ENCODE results near the gene TXK. TPM values are rescaled to one million over a fixed set of nuclear protein-coding genes. Genes with fewer than 3 reads are reported as not detected.
A peak's percentile ranks its signal among the peaks of the same experiment; 100 is the strongest.

Gene TXK
- total RNA-seq, 4 donors from 2014 or later = 1.6 to 6.8 (median 3.3) TPM

- no peaks in the 10 kb centered on the region for H3K36me3 ChIP-seq
- no peak for DNase-seq (ENCODE audit: low spot score in 2 of 2)
- H3K4me3 ChIP-seq = no peak overlapping the region
- no peaks in the 10 kb centered on the region for H3K4me1 ChIP-seq
- H3K9me3 ChIP-seq = no peaks in the 10 kb centered on the region
- no peak overlapping the region for H3K27ac ChIP-seq
- TF ChIP-seq POLR2A (IDR thresholded peaks at IDR 0.05) (no peak), CTCF (IDR thresholded peaks at IDR 0.05) (no peak), POLR2AphosphoS5 (IDR thresholded peaks at IDR 0.05) (no peak), EP300 (IDR thresholded peaks at IDR 0.05) (no peak)
- 57% methylated on average over 3 of the region's 3 CpGs for WGBS
- no peaks in the 10 kb centered on the region for H3K27me3 ChIP-seq
Measured at GRCh38 chr4:48116582-48116981, 17.5 kb downstream of the TXK start.

GRCh38 chr4:48114412-48114811 lies 19.6 kb downstream of the TXK start:
- no peak overlapping the region for H3K27ac ChIP-seq
- H3K4me3 ChIP-seq = no peak overlapping the region
- no peak for DNase-seq (ENCODE audit: low spot score in 2 of 2)
- 79% methylated on average over 6 of the region's 6 CpGs for WGBS
- no peaks in the 10 kb centered on the region for H3K9me3 ChIP-seq
- H3K36me3 ChIP-seq = no peaks in the 10 kb centered on the region
- H3K4me1 ChIP-seq = no peaks in the 10 kb centered on the region
- TF ChIP-seq POLR2AphosphoS5 (IDR thresholded peaks at IDR 0.05) = no peak
- no peaks in the 10 kb centered on the region for H3K27me3 ChIP-seq

- H3K27me3 ChIP-seq = no peaks in the 10 kb centered on the region
- no peaks in the 10 kb centered on the region for H3K36me3 ChIP-seq
- no peaks in the 10 kb centered on the region for H3K4me1 ChIP-seq
- H3K9me3 ChIP-seq = no peaks in the 10 kb centered on the region
- DNase-seq (ENCODE audit: low spot score in 2 of 2) = no peak
- no peak overlapping the region for H3K4me3 ChIP-seq
- no peak overlapping the region for H3K27ac ChIP-seq
- no peak for TF ChIP-seq POLR2A (IDR thresholded peaks at IDR 0.05)
- no peak for TF ChIP-seq CTCF (IDR thresholded peaks at IDR 0.05)
- no peak for TF ChIP-seq POLR2AphosphoS5 (IDR thresholded peaks at IDR 0.05)
- TF ChIP-seq EP300 (IDR thresholded peaks at IDR 0.05) = no peak
- WGBS = 76% methylated on average over 8 of the region's 8 CpGs
Measured at GRCh38 chr4:48112017-48112667, 21.9 kb downstream of the TXK start.

- Histone ChIP-seq H3K36me3 (no peaks in the 10 kb centered on the region), H3K4me1 (no peaks in the 10 kb centered on the region), H3K27me3 (no peaks in the 10 kb centered on the region), H3K4me3 (no peak overlapping the region), H3K27ac (no peak overlapping the region), H3K9me3 (no peaks in the 10 kb centered on the region)
- 78% methylated on average over 1 of the region's 1 CpG for WGBS
- TF ChIP-seq POLR2A (IDR thresholded peaks at IDR 0.05) (no peak), POLR2AphosphoS5 (IDR thresholded peaks at IDR 0.05) (no peak), CTCF (IDR thresholded peaks at IDR 0.05) (no peak), EP300 (IDR thresholded peaks at IDR 0.05) (no peak)
- no peak for DNase-seq (ENCODE audit: low spot score in 2 of 2)
Measured at GRCh38 chr4:48110452-48110978, 23.5 kb downstream of the TXK start.

- Histone ChIP-seq H3K36me3 (no peaks in the 10 kb centered on the region), H3K27ac (no peak overlapping the region), H3K27me3 (no peaks in the 10 kb centered on the region), H3K4me3 (no peak overlapping the region), H3K4me1 (no peaks in the 10 kb centered on the region), H3K9me3 (no peaks in the 10 kb centered on the region)
- no peak for DNase-seq (ENCODE audit: low spot score in 2 of 2)
- WGBS = 63% methylated on average over 5 of the region's 5 CpGs
- no peak for TF ChIP-seq EP300 (IDR thresholded peaks at IDR 0.05)
- TF ChIP-seq POLR2A (IDR thresholded peaks at IDR 0.05) = no peak
- no peak for TF ChIP-seq POLR2AphosphoS5 (IDR thresholded peaks at IDR 0.05)
- peak in 1 of 2 donors; percentile 37 for TF ChIP-seq CTCF (IDR thresholded peaks at IDR 0.05)
Measured at GRCh38 chr4:48109413-48110263, 24.4 kb downstream of the TXK start.

Data from suprapubic skin (tissue), 4 donors.